DND-41 (cell line): Measurements from ENCODE around the gene PTPRD.

Experiments used
- ATAC-seq: fragments of 200-7000 bp; cut with Tn5 transposase; 3 replicates; pipeline ENCODE4 v1.9.1; 2021; ENCODE audit warnings: low read depth; ENCODE audit not compliant: insufficient read depth
- DNase-seq: peaks from one replicate; pipeline ENCODE4 v3.0.0-alpha.2; 2020
- H2AFZ ChIP-seq: 2 replicates; pipeline ENCODE4 v1.6.0; 2012; ENCODE audit warnings: low read depth, low read length
- H3K27ac ChIP-seq: 2 replicates; pipeline ENCODE4 v1.5.1; 2012; ENCODE audit warnings: low read length, inconsistent platforms
- H3K27me3 ChIP-seq: fragments of 200-600 bp; sonication (generic); 2 replicates; pipeline ENCODE4 v1.6.0; 2012; ENCODE audit warnings: low read length, mild to moderate bottlenecking, inconsistent platforms; ENCODE audit not compliant: insufficient read depth, poor library complexity
- H3K36me3 ChIP-seq: 2 replicates; pipeline ENCODE4 v1.5.1; 2012; ENCODE audit warnings: low read length, inconsistent platforms; ENCODE audit not compliant: insufficient read depth
- H3K4me1 ChIP-seq: 2 replicates; pipeline ENCODE4 v1.5.1; 2012; ENCODE audit warnings: mild to moderate bottlenecking, low read length; ENCODE audit not compliant: insufficient read depth
- H3K4me2 ChIP-seq: 2 replicates; pipeline ENCODE4 v1.6.0; 2012; ENCODE audit warnings: mild to moderate bottlenecking, moderate library complexity, low read length, inconsistent platforms; ENCODE audit not compliant: insufficient read depth
- H3K4me3 ChIP-seq, 2 experiments: fragments of 200-600 bp in 1 of 2; shearing (Covaris generic) in 1 of 2; 2 replicates each; pipeline ENCODE4 v1.5.1; 2012 to 2016; ENCODE audit warnings: inconsistent platforms in 2 of 2, low read length in 2 of 2, mild to moderate bottlenecking in 2 of 2, low read depth in 1 of 2, moderate library complexity in 1 of 2
- H3K79me2 ChIP-seq: 2 replicates; pipeline ENCODE4 v1.6.0; 2012; ENCODE audit warnings: low read length, inconsistent platforms; ENCODE audit not compliant: insufficient read depth
- H3K9ac ChIP-seq: 2 replicates; pipeline ENCODE4 v1.6.0; 2012; ENCODE audit warnings: low read depth, mild to moderate bottlenecking, inconsistent platforms, low read length, moderate library complexity
- H3K9me3 ChIP-seq: 2 replicates; pipeline ENCODE4 v1.5.1; 2012; ENCODE audit warnings: low read length, moderate library complexity, mild to moderate bottlenecking, inconsistent platforms; ENCODE audit not compliant: insufficient read depth, severe bottlenecking
- H4K20me1 ChIP-seq: 2 replicates; pipeline ENCODE4 v1.6.0; 2012; ENCODE audit warnings: low read length; ENCODE audit not compliant: insufficient read depth
- CTCF ChIP-seq: IDR thresholded peaks from 2 replicates; pipeline ENCODE4 v1.5.1; 2012; ENCODE audit warnings: borderline replicate concordance, low read length, moderate library complexity, mild to moderate bottlenecking; ENCODE audit not compliant: poor library complexity, severe bottlenecking; ENCODE audit errors: extremely low read depth
- EZH2 ChIP-seq: IDR thresholded peaks from 3 replicates; pipeline ENCODE4 v1.6.1; 2012; ENCODE audit warnings: borderline replicate concordance, low read depth, mild to moderate bottlenecking, moderate library complexity, low read length, inconsistent platforms; ENCODE audit not compliant: severe bottlenecking

Gene PTPRD

GRCh38 chr9:9202276-9202675 is 1410.5 kb downstream of the PTPRD start:
- H3K27me3 ChIP-seq, result no peaks in the 10 kb centered on the region
- ATAC-seq, result no peak
- H4K20me1 ChIP-seq, result no peaks in the 10 kb centered on the region
- no peaks in the 10 kb centered on the region for H3K36me3 ChIP-seq
- no peak overlapping the region for H2AFZ ChIP-seq
- H3K9me3 ChIP-seq, result no peaks in the 10 kb centered on the region
- H3K79me2 ChIP-seq, result no peaks in the 10 kb centered on the region
- no peaks in the 10 kb centered on the region for H3K4me1 ChIP-seq
- no peak overlapping the region for H3K4me3 ChIP-seq
- TF ChIP-seq CTCF (no peak), EZH2 (no peak)
- no peak for DNase-seq
- H3K27ac ChIP-seq, result no peak overlapping the region
- H3K4me2 ChIP-seq, result no peak overlapping the region
- no peak overlapping the region for H3K9ac ChIP-seq

GRCh38 chr9:9186086-9186485 is 1426.7 kb downstream of the PTPRD start:
- no peak overlapping the region for H3K4me2 ChIP-seq
- H3K4me1 ChIP-seq, result no peaks in the 10 kb centered on the region
- DNase-seq (no peak), ATAC-seq (no peak)
- no peak overlapping the region for H3K9ac ChIP-seq
- H3K9me3 ChIP-seq, result no peaks in the 10 kb centered on the region
- TF ChIP-seq EZH2 (no peak), CTCF (no peak)
- no peak overlapping the region for H3K4me3 ChIP-seq
- H3K36me3 ChIP-seq, result no peaks in the 10 kb centered on the region
- H3K79me2 ChIP-seq, result no peaks in the 10 kb centered on the region
- H3K27me3 ChIP-seq, result no peaks in the 10 kb centered on the region
- H3K27ac ChIP-seq, result no peak overlapping the region
- H4K20me1 ChIP-seq, result no peaks in the 10 kb centered on the region
- H2AFZ ChIP-seq, result no peak overlapping the region

GRCh38 chr9:9182431-9182830 is 1430.4 kb downstream of the PTPRD start:
- ATAC-seq (no peak), DNase-seq (no peak)
- no peak overlapping the region for H3K4me3 ChIP-seq
- no peaks in the 10 kb centered on the region for H3K36me3 ChIP-seq
- H2AFZ ChIP-seq, result no peak overlapping the region
- no peaks in the 10 kb centered on the region for H3K9me3 ChIP-seq
- TF ChIP-seq CTCF (no peak), EZH2 (no peak)
- no peak overlapping the region for H3K4me2 ChIP-seq
- no peaks in the 10 kb centered on the region for H3K27me3 ChIP-seq
- no peak overlapping the region for H3K9ac ChIP-seq
- H3K79me2 ChIP-seq, result no peaks in the 10 kb centered on the region
- no peak overlapping the region for H3K27ac ChIP-seq
- H3K4me1 ChIP-seq, result no peaks in the 10 kb centered on the region
- no peaks in the 10 kb centered on the region for H4K20me1 ChIP-seq

GRCh38 chr9:9177081-9177480 is 1435.7 kb downstream of the PTPRD start:
- H3K4me1 ChIP-seq, result peaks cover under 1% of the 10 kb centered on the region; the same call in 1 of the 2 replicates
- no peaks in the 10 kb centered on the region for H3K9me3 ChIP-seq
- no peaks in the 10 kb centered on the region for H3K79me2 ChIP-seq
- ATAC-seq (no peak), DNase-seq (no peak)
- H3K9ac ChIP-seq, result no peak overlapping the region
- no peak overlapping the region for H2AFZ ChIP-seq
- H3K27ac ChIP-seq, result no peak overlapping the region
- H4K20me1 ChIP-seq, result no peaks in the 10 kb centered on the region
- H3K4me2 ChIP-seq, result no peak overlapping the region
- no peaks in the 10 kb centered on the region for H3K27me3 ChIP-seq
- no peak overlapping the region for H3K4me3 ChIP-seq
- H3K36me3 ChIP-seq, result no peaks in the 10 kb centered on the region
- no peak for TF ChIP-seq EZH2
- no peak for TF ChIP-seq CTCF
